GM23248 (cell line): ENCODE results near the gene NDUFS6. TPM values are rescaled to one million over a fixed set of nuclear protein-coding genes. Genes with fewer than 3 reads are reported as not detected.

Experiments
- DNase-seq: peaks from one replicate; pipeline ENCODE4 v3.0.0-alpha.2; 2015
- H2AFZ ChIP-seq: fragments of 200-600 bp; sonication (generic); 2 replicates; pipeline ENCODE4 v1.6.1; 2016; ENCODE audit warnings: antibody characterized with exemption
- H3F3A ChIP-seq: fragments of 200-600 bp; sonication (generic); 2 replicates; pipeline ENCODE4 v1.6.1; 2016; ENCODE audit warnings: mild to moderate bottlenecking, antibody characterized with exemption, mixed run types; ENCODE audit not compliant: insufficient read depth
- H3K27ac ChIP-seq: fragments of 200-600 bp; sonication (generic); 2 replicates; pipeline ENCODE4 v1.5.1; 2016; ENCODE audit warnings: mild to moderate bottlenecking
- H3K27me3 ChIP-seq: fragments of 200-600 bp; sonication (generic); replicated peaks from 2 replicates; pipeline ENCODE4 v1.6.1; 2016; ENCODE audit warnings: mild to moderate bottlenecking; ENCODE audit not compliant: insufficient read depth
- H3K36me3 ChIP-seq: fragments of 200-600 bp; sonication (generic); 2 replicates; pipeline ENCODE4 v1.6.1; 2016; ENCODE audit warnings: low read depth, mild to moderate bottlenecking
- H3K4me1 ChIP-seq: fragments of 200-600 bp; sonication (generic); 2 replicates; pipeline ENCODE4 v1.6.1; 2016; ENCODE audit warnings: mild to moderate bottlenecking; ENCODE audit not compliant: insufficient read depth
- H3K4me2 ChIP-seq: fragments of 200-600 bp; sonication (generic); one replicate; pipeline ENCODE4 v1.6.1; 2016; ENCODE audit warnings: mild to moderate bottlenecking; ENCODE audit not compliant: unreplicated experiment
- H3K4me3 ChIP-seq: fragments of 200-600 bp; sonication (generic); 2 replicates; pipeline ENCODE4 v1.5.1; 2016; ENCODE audit warnings: mild to moderate bottlenecking
- H3K79me2 ChIP-seq: fragments of 200-600 bp; sonication (generic); 2 replicates; pipeline ENCODE4 v1.6.1; 2016; ENCODE audit warnings: mild to moderate bottlenecking; ENCODE audit not compliant: insufficient read depth
- H3K9ac ChIP-seq: fragments of 200-600 bp; sonication (generic); 2 replicates; pipeline ENCODE4 v1.6.1; 2016; ENCODE audit warnings: mild to moderate bottlenecking
- H3K9me2 ChIP-seq: fragments of 200-600 bp; sonication (generic); 2 replicates; pipeline ENCODE4 v1.6.1; 2016; ENCODE audit warnings: mixed run types, mild to moderate bottlenecking, moderate library complexity; ENCODE audit not compliant: insufficient read depth
- H3K9me3 ChIP-seq: fragments of 200-600 bp; sonication (generic); one replicate; pipeline ENCODE4 v1.6.1; 2017; ENCODE audit warnings: low read depth
- H4K20me1 ChIP-seq: fragments of 200-600 bp; sonication (generic); 2 replicates; pipeline ENCODE4 v1.6.0; 2016; ENCODE audit not compliant: insufficient read depth
- EZH2 ChIP-seq: fragments of 200-600 bp; sonication (generic); IDR thresholded peaks from 2 replicates; pipeline ENCODE4 v1.6.1; 2018; ENCODE audit warnings: antibody characterized with exemption, mild to moderate bottlenecking; ENCODE audit not compliant: insufficient read depth, poor library complexity, severe bottlenecking
- EZH2phosphoT487 ChIP-seq: fragments of 200-600 bp; sonication (generic); IDR thresholded peaks from 2 replicates; pipeline ENCODE4 v1.6.1; 2018; ENCODE audit warnings: antibody characterized with exemption, moderate library complexity, mild to moderate bottlenecking, low read depth; ENCODE audit not compliant: insufficient read depth
- WGBS, 2 experiments: methylation state at CpG; one replicate each; pipeline ENCODE4 v1.1.6; 2015 to 2017; ENCODE audit warnings: low lambda C conversion rate in 2 of 2, low coverage in 1 of 2; ENCODE audit errors: missing lambda C conversion rate in 2 of 2; 5-methylcytosine and 5-hydroxymethylcytosine counted together
- in situ Hi-C: fragments of 300-500 bp; cut with MboI; formaldehyde crosslinking; loops from 2 replicates; pipeline ENCODE4 v1.15.0; 2020
- polyA plus RNA-seq: library from polyadenylated mRNA; unstranded; fragments of >200 nt; fragmentation: Nextera tagmentation; extraction: Ambion mirVana; gene quantifications from 2 replicates; pipeline ENCODE4 v1.2.1, GENCODE V29; 2016
- total RNA-seq: library from RNA; depleted of rRNA; stranded (reverse); fragments of >200 nt; shearing (Covaris generic); gene quantifications from 2 replicates; pipeline ENCODE4 v1.2.3, GENCODE V29; 2014

The NDUFS6 gene
- total and polyA plus RNA-seq, 2 experiments from 2014 or later: 39.6 to 106 TPM

DNA sequence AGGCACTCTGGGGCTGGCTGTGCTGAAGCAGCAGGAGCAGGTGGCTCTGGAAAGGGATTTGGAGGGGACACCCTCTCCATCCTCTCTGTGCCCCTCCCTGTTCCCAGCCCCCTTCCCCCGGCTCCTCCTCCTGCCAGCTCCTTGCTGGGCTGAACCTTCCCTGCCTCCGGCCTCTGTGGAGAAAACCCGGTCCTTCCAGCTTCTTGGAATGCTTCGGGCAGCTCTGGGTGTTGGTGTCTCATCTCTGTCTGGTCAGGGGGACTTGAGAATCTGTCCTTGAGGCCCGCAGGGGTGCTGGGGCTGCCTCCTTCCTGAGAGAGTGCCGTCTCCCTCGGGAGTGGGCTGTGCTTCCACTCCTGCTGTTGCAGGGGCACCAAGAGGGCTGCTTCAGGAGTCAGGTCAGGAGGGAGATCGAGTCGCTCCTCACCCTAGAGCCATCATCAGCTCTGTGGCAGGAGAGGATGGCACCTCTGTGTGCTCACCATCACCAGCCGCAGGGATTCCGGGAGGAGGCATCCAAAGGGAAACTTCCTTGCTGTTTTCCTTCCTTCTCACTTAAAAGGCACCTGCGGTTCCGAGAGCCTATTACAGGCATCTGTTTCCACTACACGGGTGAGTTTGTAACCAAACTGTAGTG, 30.6 kb downstream of the NDUFS6 start:
- Histone ChIP-seq H3K9me2 (no peaks in the 10 kb centered on the region), H3F3A (no peaks in the 10 kb centered on the region), H3K27me3 (peaks cover 22% of the 10 kb centered on the region), H3K36me3 (no peaks in the 10 kb centered on the region), H3K79me2 (no peaks in the 10 kb centered on the region), H3K4me2 (no peak overlapping the region), H3K4me1 (no peaks in the 10 kb centered on the region), H4K20me1 (no peaks in the 10 kb centered on the region), H3K4me3 (no peak overlapping the region), H2AFZ (no peak overlapping the region), H3K9ac (no peak overlapping the region), H3K27ac (no peak overlapping the region), H3K9me3 (no peaks in the 10 kb centered on the region)
- in situ Hi-C loops: no loop called here
- peak; percentile 26 for DNase-seq
- TF ChIP-seq EZH2phosphoT487: no peak
- no peak for TF ChIP-seq EZH2
- 38 to 40% methylated on average over 14 of the region's 14 CpGs for WGBS, 2 experiments

DNA sequence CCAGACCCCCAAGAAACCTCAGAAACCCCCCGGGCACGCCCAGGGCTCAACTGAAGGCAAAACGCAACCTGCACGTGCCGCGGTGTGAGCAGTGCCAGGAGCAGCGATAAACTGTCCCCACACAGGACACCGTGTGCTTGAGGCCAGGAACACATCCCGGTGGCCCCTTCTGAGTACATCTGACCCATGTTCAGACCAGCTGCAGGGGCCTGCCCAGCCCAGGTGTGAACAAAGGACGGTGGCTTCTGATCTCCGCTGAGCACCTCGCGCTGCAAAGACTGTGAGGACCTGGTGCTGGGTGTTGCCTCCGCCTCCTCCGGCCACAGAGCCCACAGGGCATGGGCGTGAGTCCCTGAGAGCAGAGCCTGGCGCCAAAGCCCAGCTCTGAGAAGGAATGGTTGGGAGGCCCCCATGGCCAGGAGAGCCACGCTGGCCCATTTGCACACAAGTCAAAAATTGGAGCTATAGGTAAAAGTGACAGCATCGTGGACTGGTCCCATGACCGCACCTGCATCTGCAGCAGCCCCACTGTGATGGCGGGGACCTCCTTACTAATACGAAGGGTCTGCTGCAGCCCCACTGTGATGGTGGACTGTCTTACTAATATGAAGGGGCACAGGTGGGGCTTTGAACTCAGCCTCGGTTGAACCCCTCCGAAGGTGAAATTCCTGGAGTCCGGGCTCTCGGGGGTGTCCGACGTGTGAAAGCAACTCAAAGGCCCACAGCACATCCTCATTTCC, 31.5 kb downstream of the NDUFS6 start:
- Histone ChIP-seq H3K4me1 (no peaks in the 10 kb centered on the region), H4K20me1 (no peaks in the 10 kb centered on the region), H3K4me2 (no peak overlapping the region), H3K79me2 (no peaks in the 10 kb centered on the region), H3K4me3 (no peak overlapping the region), H3K27ac (no peak overlapping the region), H3K9me3 (no peaks in the 10 kb centered on the region), H3K9ac (no peak overlapping the region), H3K9me2 (no peaks in the 10 kb centered on the region), H3F3A (no peaks in the 10 kb centered on the region), H3K27me3 (peaks cover 22% of the 10 kb centered on the region), H3K36me3 (no peaks in the 10 kb centered on the region), H2AFZ (no peak overlapping the region)
- WGBS, 2 experiments: 77 to 79% methylated on average over 26 to 28 of the region's 28 CpGs
- DNase-seq: no peak
- TF ChIP-seq EZH2phosphoT487 (no peak), EZH2 (no peak)
- in situ Hi-C loops: no loop called here

DNA sequence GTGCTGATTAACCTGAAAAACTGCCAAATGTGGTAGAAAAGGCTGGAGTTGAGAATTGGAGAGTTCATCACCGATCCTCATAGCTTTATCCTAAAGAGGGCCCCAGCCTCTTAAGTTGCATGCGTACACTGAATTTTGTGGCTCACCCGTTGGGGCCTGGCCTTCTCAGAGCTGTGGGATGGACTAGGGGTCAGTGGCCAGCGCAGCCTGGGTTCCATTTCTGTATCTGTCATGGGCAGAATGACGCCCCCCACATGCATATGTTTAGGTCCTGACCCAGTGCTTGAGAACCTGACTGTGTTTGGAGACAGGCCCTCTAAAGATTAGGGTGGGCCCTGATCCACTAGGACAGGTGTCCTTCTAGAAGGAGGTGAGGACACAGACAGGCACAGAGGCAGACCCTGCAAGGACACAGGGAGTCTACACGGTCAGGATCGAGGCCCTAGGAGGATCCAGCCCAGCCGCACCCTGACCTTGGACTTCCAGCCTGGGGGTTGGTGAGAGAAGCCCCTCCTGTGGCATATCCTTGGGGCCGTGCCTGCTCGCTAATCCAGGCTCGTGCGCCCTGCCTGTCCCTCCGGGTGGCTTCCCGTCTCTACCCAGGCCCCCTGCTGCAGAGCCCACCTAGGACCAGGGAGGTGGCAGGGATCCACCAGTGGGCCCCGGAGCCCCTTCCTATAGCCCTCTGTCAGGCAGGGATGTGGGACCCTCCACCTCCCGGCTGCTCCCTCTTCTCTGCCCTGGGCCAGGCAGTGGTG, 32.2 kb downstream of the NDUFS6 start:
- Histone ChIP-seq H2AFZ (no peak overlapping the region), H3K4me3 (no peak overlapping the region), H3K9me3 (no peaks in the 10 kb centered on the region), H3K4me1 (no peaks in the 10 kb centered on the region), H3K9me2 (no peaks in the 10 kb centered on the region), H3K27me3 (peaks cover 27% of the 10 kb centered on the region), H4K20me1 (no peaks in the 10 kb centered on the region), H3F3A (no peaks in the 10 kb centered on the region), H3K36me3 (no peaks in the 10 kb centered on the region), H3K4me2 (no peak overlapping the region), H3K79me2 (no peaks in the 10 kb centered on the region), H3K9ac (no peak overlapping the region), H3K27ac (no peak overlapping the region)
- DNase-seq: no peak
- no peak for TF ChIP-seq EZH2
- TF ChIP-seq EZH2phosphoT487: no peak
- in situ Hi-C loops: no loop called here
- 73 to 79% methylated on average over 14 to 16 of the region's 16 CpGs for WGBS, 2 experiments

- no peak overlapping the region for H3K9ac ChIP-seq
- no peaks in the 10 kb centered on the region for H3K4me1 ChIP-seq
- no peak overlapping the region for H3K4me2 ChIP-seq
- H3K4me3 ChIP-seq: no peak overlapping the region
- no peaks in the 10 kb centered on the region for H3F3A ChIP-seq
- in situ Hi-C loops: no loop called here
- no peak for DNase-seq
- no peaks in the 10 kb centered on the region for H3K36me3 ChIP-seq
- no peaks in the 10 kb centered on the region for H3K79me2 ChIP-seq
- TF ChIP-seq EZH2 (no peak), EZH2phosphoT487 (no peak)
- H3K27me3 ChIP-seq: peaks cover 33% of the 10 kb centered on the region
- 64 to 65% methylated on average over 22 of the region's 22 CpGs for WGBS, 2 experiments
- no peaks in the 10 kb centered on the region for H3K9me3 ChIP-seq
- no peaks in the 10 kb centered on the region for H3K9me2 ChIP-seq
- no peaks in the 10 kb centered on the region for H4K20me1 ChIP-seq
- H2AFZ ChIP-seq: no peak overlapping the region
- H3K27ac ChIP-seq: no peak overlapping the region
Measured at GRCh38 chr5:1834022-1834551, 32.9 kb downstream of the NDUFS6 start.
